Measurements from ENCODE around the gene GET4. TPM values are rescaled to one million over a fixed set of nuclear protein-coding genes. Genes with fewer than 3 reads are reported as not detected.
A peak's percentile ranks its signal among the peaks of the same experiment; 100 is the strongest.

The GET4 gene
- total and polyA plus RNA-seq, 5 experiments from 2014 or later = 23.0 to 64.1 (median 34.6) TPM

- Mint-ChIP-seq H3K4me3 (peak overlapping the region in 5 of 10 donors; percentile 1 to 67 (median 52)), H3K27me3 (no peaks in the 10 kb centered on the region), H3K36me3 (peaks cover 0 to 48% (median 7%) of the 10 kb centered on the region in 3 donors), H3K4me1 (peaks cover 18 to 50% (median 42%) of the 10 kb centered on the region in 4 donors), H3K9me3 (no peaks in the 10 kb centered on the region), H3K27ac (peak overlapping the region in 9 of 10 donors; percentile 17 to 82 (median 71))
- POLR2A ChIA-PET = no interaction called here
- no peak for ATAC-seq
- DNase-seq = peak in 1 of 10 donors; percentile 52
These were observed 40.6 kb upstream of the GET4 start for GRCh38 chr7:835485-836401.

GRCh38 chr7:836429-836828, 39.9 kb upstream of the GET4 start:
- peaks cover 14 to 43% (median 35%) of the 10 kb centered on the region in 4 donors for H3K4me1 Mint-ChIP-seq
- no peaks in the 10 kb centered on the region for H3K27me3 Mint-ChIP-seq
- POLR2A ChIA-PET = no interaction called here

GRCh38 chr7:837001-837400, 39.4 kb upstream of the GET4 start:
- peak in 1 of 10 donors; percentile 18 for DNase-seq
- Mint-ChIP-seq H3K4me3 (no peak overlapping the region), H3K4me1 (peaks cover 13 to 40% (median 29%) of the 10 kb centered on the region in 4 donors), H3K36me3 (peaks cover 0 to 57% (median 8%) of the 10 kb centered on the region in 3 donors), H3K9me3 (no peaks in the 10 kb centered on the region), H3K27me3 (no peaks in the 10 kb centered on the region), H3K27ac (peak overlapping the region in 6 of 10 donors; percentile 20 to 77 (median 35))
- POLR2A ChIA-PET = no interaction called here
- ATAC-seq = no peak

More at GRCh38 chr7:836429-836828, 39.9 kb upstream of the GET4 start:
- Mint-ChIP-seq H3K27ac (peak overlapping the region in 9 of 10 donors; percentile 17 to 82 (median 71)), H3K4me3 (peak overlapping the region in 2 of 10 donors; percentile 18 to 67), H3K36me3 (peaks cover 0 to 53% (median 7%) of the 10 kb centered on the region in 3 donors), H3K9me3 (no peaks in the 10 kb centered on the region)
- DNase-seq (peak in 1 of 10 donors; percentile 21), ATAC-seq (no peak)

GRCh38 chr7:840001-840600, 36.3 kb upstream of the GET4 start:
- POLR2A ChIA-PET = interaction anchor here (0.7 kb wide), 1 partner anchor 76 kb away, joined by 5 read pairs; no protein-coding TSS in a partner anchor
- no peaks in the 10 kb centered on the region for H3K9me3 Mint-ChIP-seq
- H3K36me3 Mint-ChIP-seq = peaks cover 0 to 71% (median 19%) of the 10 kb centered on the region in 3 donors
- no peak overlapping the region for H3K27ac Mint-ChIP-seq
- ATAC-seq = no peak
- DNase-seq = peak in 1 of 10 donors; percentile 34
- peaks cover 6 to 28% (median 16%) of the 10 kb centered on the region in 4 donors for H3K4me1 Mint-ChIP-seq
- no peak overlapping the region for H3K4me3 Mint-ChIP-seq
- no peaks in the 10 kb centered on the region for H3K27me3 Mint-ChIP-seq

GRCh38 chr7:841943-842342, 34.4 kb upstream of the GET4 start:
- POLR2A ChIA-PET = no interaction called here
- no peak for ATAC-seq
- Mint-ChIP-seq H3K4me1 (peaks cover 1 to 14% (median 3%) of the 10 kb centered on the region in 4 donors), H3K27me3 (no peaks in the 10 kb centered on the region), H3K9me3 (no peaks in the 10 kb centered on the region), H3K36me3 (peaks cover 0 to 70% (median 25%) of the 10 kb centered on the region in 3 donors), H3K27ac (peak overlapping the region in 1 of 10 donors; percentile 52), H3K4me3 (no peak overlapping the region)
- DNase-seq = peak in 1 of 10 donors; percentile 7

- ATAC-seq (no peak), DNase-seq (no peak)
- peaks cover 0 to 67% (median 25%) of the 10 kb centered on the region in 3 donors for H3K36me3 Mint-ChIP-seq
- H3K4me1 Mint-ChIP-seq = peaks cover 0 to 8% (median 2%) of the 10 kb centered on the region in 4 donors
- POLR2A ChIA-PET = interaction anchor here (0.6 kb wide), 1 partner anchor 22 kb away, joined by 5 read pairs; no protein-coding TSS in a partner anchor
- H3K9me3 Mint-ChIP-seq = no peaks in the 10 kb centered on the region
- peak overlapping the region in 3 of 10 donors; percentile 52 to 67 (median 59) for H3K27ac Mint-ChIP-seq
- no peak overlapping the region for H3K4me3 Mint-ChIP-seq
- H3K27me3 Mint-ChIP-seq = no peaks in the 10 kb centered on the region
These were observed 33.8 kb upstream of the GET4 start for GRCh38 chr7:842431-843031.

- peaks cover 1 to 65% (median 27%) of the 10 kb centered on the region in 3 donors for H3K36me3 Mint-ChIP-seq
- H3K27me3 Mint-ChIP-seq = no peaks in the 10 kb centered on the region
- peaks cover 0 to 4% (median under 1%) of the 10 kb centered on the region in 4 donors for H3K4me1 Mint-ChIP-seq
- H3K4me3 Mint-ChIP-seq = no peak overlapping the region
- H3K9me3 Mint-ChIP-seq = no peaks in the 10 kb centered on the region
- peak in 1 of 10 donors; percentile 7 for DNase-seq
- peak overlapping the region in 1 of 10 donors; percentile 59 for H3K27ac Mint-ChIP-seq
- no peak for ATAC-seq
- POLR2A ChIA-PET = no interaction called here
These were observed 33.1 kb upstream of the GET4 start for GRCh38 chr7:843230-843629.

- Mint-ChIP-seq H3K27me3 (no peaks in the 10 kb centered on the region), H3K9me3 (peaks cover 0 to 2% (median 0%) of the 10 kb centered on the region in 9 donors), H3K27ac (no peak overlapping the region), H3K36me3 (peaks cover 5 to 68% (median 30%) of the 10 kb centered on the region in 3 donors), H3K4me3 (no peak overlapping the region), H3K4me1 (peaks cover 0 to 4% (median under 1%) of the 10 kb centered on the region in 4 donors)
- ATAC-seq (no peak), DNase-seq (peak in 1 of 10 donors; percentile 28)
- POLR2A ChIA-PET = interaction anchor here (0.7 kb wide), 1 partner anchor 9 kb away, joined by 3 read pairs; no protein-coding TSS in a partner anchor
These were observed 32.3 kb upstream of the GET4 start for GRCh38 chr7:844043-844442.

- peak in 1 of 10 donors; percentile 41 for DNase-seq
- no peak overlapping the region for H3K4me3 Mint-ChIP-seq
- H3K27me3 Mint-ChIP-seq = no peaks in the 10 kb centered on the region
- POLR2A ChIA-PET = interaction anchor here (0.7 kb wide), 1 partner anchor 10 kb away, joined by 3 read pairs; no protein-coding TSS in a partner anchor
- H3K9me3 Mint-ChIP-seq = peaks cover 0 to 2% (median 0%) of the 10 kb centered on the region in 9 donors
- no peak for ATAC-seq
- peaks cover 0 to 4% (median under 1%) of the 10 kb centered on the region in 4 donors for H3K4me1 Mint-ChIP-seq
- H3K27ac Mint-ChIP-seq = no peak overlapping the region
- peaks cover 5 to 69% (median 31%) of the 10 kb centered on the region in 3 donors for H3K36me3 Mint-ChIP-seq
These were observed 31.8 kb upstream of the GET4 start for GRCh38 chr7:844514-844913.

GRCh38 chr7:845091-845490, 31.3 kb upstream of the GET4 start:
- Mint-ChIP-seq H3K27me3 (no peaks in the 10 kb centered on the region), H3K4me3 (no peak overlapping the region), H3K36me3 (peaks cover 5 to 70% (median 27%) of the 10 kb centered on the region in 3 donors), H3K27ac (peak overlapping the region in 1 of 10 donors; percentile 35), H3K4me1 (peaks cover 0 to 4% (median under 1%) of the 10 kb centered on the region in 4 donors), H3K9me3 (peaks cover 0 to 2% (median 0%) of the 10 kb centered on the region in 9 donors)
- ATAC-seq = no peak
- DNase-seq = peak in 1 of 10 donors; percentile 13
- POLR2A ChIA-PET = no interaction called here

- H3K27me3 Mint-ChIP-seq = no peaks in the 10 kb centered on the region
- no peak for ATAC-seq
- H3K4me1 Mint-ChIP-seq = peaks cover 0 to 4% (median under 1%) of the 10 kb centered on the region in 4 donors
- DNase-seq = peak in 1 of 10 donors; percentile 27
- H3K27ac Mint-ChIP-seq = peak overlapping the region in 2 of 10 donors; percentile 35 to 66
- H3K4me3 Mint-ChIP-seq = no peak overlapping the region
- H3K9me3 Mint-ChIP-seq = peaks cover 0 to 2% (median 0%) of the 10 kb centered on the region in 9 donors
- POLR2A ChIA-PET = no interaction called here
- H3K36me3 Mint-ChIP-seq = peaks cover 5 to 67% (median 27%) of the 10 kb centered on the region in 3 donors
These were observed 30.6 kb upstream of the GET4 start for GRCh38 chr7:845731-846130.

Measured in naive thymus-derived CD8-positive, alpha-beta T cell (primary cell).